GM12865 (cell line): Measurements from ENCODE around the gene MIER1.

Source experiments
- DNase-seq: peaks from one replicate; pipeline ENCODE4 v3.0.0; 2010; ENCODE audit warnings: low read depth
- H3K4me3 ChIP-seq: 2 replicates; pipeline ENCODE4 v1.5.1; 2011; ENCODE audit warnings: mild to moderate bottlenecking, low read depth, low read length, control low read depth
- TF ChIP-seq, protein P1 (sequence below): IDR thresholded peaks from 2 replicates; pipeline ENCODE4 v1.5.1; 2011; ENCODE audit warnings: low read length, control low read depth, low read depth, inconsistent platforms; ENCODE audit not compliant: insufficient read depth; ENCODE audit errors: missing control alignments

Gene MIER1

DNA sequence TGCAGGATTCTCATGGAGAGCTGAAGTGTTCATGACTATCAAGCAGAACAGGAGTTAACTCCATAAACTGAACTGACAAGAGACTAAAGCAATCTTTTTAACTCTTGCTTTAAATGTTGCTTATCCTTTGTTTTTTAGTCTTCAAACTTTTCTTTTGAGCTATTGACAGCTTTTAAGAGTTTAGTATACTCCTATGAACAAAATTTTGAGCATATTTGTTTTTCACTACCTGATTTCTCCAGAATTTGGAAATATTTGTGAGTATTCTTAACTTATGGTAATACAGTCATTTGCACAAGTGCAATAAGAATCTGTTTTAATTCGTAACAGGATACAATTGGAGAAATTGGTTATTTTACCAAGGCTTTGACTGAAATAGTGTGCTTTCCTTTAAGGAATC lies 7.3 kb upstream of the MIER1 start:
- DNase-seq: no peak
- no peak overlapping the region for H3K4me3 ChIP-seq
- TF ChIP-seq, protein P1, sequence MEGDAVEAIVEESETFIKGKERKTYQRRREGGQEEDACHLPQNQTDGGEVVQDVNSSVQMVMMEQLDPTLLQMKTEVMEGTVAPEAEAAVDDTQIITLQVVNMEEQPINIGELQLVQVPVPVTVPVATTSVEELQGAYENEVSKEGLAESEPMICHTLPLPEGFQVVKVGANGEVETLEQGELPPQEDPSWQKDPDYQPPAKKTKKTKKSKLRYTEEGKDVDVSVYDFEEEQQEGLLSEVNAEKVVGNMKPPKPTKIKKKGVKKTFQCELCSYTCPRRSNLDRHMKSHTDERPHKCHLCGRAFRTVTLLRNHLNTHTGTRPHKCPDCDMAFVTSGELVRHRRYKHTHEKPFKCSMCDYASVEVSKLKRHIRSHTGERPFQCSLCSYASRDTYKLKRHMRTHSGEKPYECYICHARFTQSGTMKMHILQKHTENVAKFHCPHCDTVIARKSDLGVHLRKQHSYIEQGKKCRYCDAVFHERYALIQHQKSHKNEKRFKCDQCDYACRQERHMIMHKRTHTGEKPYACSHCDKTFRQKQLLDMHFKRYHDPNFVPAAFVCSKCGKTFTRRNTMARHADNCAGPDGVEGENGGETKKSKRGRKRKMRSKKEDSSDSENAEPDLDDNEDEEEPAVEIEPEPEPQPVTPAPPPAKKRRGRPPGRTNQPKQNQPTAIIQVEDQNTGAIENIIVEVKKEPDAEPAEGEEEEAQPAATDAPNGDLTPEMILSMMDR: no peak

DNA sequence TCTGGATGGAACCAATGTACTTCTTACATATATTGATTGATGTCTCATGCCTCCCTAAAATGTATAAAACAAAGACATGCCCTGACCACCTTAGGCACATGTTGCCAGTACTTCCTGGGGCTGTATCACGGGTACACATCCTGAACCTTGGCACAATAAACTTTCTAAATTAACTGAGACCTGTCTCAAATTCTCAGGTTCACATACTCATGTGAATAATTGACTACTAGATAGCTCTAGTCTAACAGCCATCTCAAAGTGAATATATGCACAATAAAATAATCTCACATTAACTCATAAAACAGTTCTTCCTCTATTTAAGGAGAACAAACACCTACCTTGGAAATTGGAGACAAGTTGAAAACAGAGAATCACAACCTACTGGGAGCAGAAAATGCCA lies 5.7 kb upstream of the MIER1 start:
- TF ChIP-seq, protein P1: no peak
- no peak overlapping the region for H3K4me3 ChIP-seq
- DNase-seq: no peak

DNA sequence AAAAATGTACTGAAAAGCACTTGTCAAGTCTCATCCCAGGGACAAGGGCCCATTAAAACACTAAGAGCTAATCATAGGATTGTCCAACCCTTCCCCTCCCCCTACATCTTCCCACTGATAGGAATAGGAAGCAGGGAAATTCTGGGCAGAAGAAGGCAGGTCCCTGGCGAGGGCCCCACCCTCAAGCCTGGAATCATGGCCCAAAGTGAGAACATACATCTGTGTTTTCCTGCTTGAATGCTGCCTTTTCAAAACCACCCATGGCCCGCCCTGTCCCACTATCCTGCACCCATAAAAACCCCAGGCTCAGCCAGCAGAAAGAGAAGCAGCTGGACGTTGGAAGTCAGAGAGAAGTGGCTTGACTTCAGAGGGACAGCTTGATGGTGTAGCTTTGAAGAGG lies 5.0 kb upstream of the MIER1 start:
- no peak for DNase-seq
- TF ChIP-seq, protein P1: no peak
- H3K4me3 ChIP-seq: no peak overlapping the region

DNA sequence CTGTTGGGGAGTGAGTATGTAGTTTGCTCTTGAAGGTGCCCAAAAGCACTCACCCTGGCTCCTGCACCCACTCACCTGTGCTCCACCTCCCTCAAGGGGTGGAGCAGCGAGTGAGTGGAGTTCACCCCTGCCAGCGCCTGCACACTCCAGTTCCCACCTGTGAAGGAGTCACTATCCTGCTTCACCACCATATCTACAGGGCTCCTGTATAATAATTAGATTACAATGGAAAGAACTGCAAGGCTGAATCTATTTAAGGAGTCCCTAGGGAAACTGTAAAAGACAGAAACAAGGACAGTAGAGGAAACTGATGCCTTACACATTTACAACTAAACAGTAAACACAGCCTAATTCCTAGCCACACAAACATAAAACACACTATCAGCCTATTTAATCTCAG lies 4.2 kb upstream of the MIER1 start:
- TF ChIP-seq, protein P1: no peak
- DNase-seq: no peak
- no peak overlapping the region for H3K4me3 ChIP-seq

DNA sequence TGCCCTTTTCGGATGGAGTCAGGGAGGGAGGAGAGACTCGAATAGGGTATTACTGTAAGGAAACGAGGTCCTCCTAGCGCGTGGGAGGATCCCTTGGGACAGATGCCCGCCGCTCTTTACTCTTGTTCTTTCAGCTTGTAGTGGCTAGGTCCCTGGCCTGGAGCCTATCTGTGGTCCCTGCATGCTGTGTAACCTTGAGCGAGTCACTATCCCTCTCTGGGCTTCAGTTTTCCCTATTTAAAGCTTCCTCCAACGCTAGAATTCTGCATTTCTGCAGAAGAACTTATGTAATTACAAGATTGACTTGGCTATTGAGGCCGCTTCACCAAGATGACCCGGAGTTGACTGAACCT lies 744 bp downstream of the MIER1 start:
- TF ChIP-seq, protein P1: no peak
- no peak for DNase-seq
- peak overlapping the region; percentile 96 for H3K4me3 ChIP-seq

DNA sequence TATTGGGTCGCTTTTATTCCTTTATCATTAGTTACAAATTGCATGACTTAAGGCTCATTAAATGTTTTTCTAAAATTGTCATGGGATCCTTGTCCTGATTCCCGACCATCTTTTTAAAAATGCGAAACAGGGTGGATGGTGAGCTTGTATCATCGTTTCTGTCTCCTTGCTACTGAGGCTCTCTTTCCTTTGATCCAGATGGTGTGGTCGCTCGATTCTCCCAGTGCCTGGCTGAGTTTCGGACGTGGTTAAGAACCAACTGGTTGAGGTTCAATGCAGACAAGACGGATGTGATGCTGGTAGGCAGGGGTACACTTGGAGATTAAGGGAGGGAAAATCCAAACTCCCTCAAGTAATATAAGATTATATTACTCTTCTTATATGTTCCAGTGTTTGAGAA lies 1.2 kb downstream of the MIER1 start:
- DNase-seq: no peak

DNA sequence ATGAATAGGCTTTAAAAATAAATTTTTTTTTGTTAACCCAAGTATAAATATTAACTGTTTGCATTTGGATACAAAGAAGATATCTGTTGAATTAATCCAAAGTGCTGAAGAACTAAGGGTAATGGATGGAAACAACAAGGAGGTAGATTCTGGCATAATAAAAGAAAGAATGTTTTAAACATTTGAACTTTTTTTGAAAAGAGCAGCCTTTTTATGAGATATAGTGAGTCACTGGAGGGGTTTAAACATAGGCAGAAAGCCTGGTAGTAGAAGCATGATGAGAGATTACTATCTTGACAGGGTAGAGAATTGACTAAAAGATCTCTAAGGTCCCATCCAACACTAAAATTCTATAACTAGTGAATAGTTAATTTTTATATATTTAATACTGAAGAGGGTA lies 2.7 kb downstream of the MIER1 start:
- DNase-seq: no peak
- H3K4me3 ChIP-seq: no peak overlapping the region
- TF ChIP-seq, protein P1: no peak

More for the DNA sequence above, 1.2 kb downstream of the MIER1 start:
- H3K4me3 ChIP-seq: peak overlapping the region; percentile 96
- TF ChIP-seq, protein P1: no peak
